Epithelial cell of esophagus (primary cell): ENCODE results near the gene PFN4.
"Not testable (repeated sequence)": the region's sequence is repeated elsewhere in the genome, so short reads cannot be mapped to it uniquely, and the experiment has no call there.

Experiments used
- DNase-seq: peaks from one replicate; pipeline ENCODE4 v3.0.0; 2010; ENCODE audit warnings: low read depth
- H3K4me3 ChIP-seq: 2 replicates; pipeline ENCODE4 v1.5.1; 2011; ENCODE audit warnings: mild to moderate bottlenecking, low read length, control low read depth
- CTCF ChIP-seq: IDR thresholded peaks from 2 replicates; pipeline ENCODE4 v1.5.1; 2011; ENCODE audit warnings: low read depth, mild to moderate bottlenecking, low read length, control low read depth, inconsistent platforms; ENCODE audit not compliant: insufficient read depth; ENCODE audit errors: missing control alignments

PFN4 gene

DNA sequence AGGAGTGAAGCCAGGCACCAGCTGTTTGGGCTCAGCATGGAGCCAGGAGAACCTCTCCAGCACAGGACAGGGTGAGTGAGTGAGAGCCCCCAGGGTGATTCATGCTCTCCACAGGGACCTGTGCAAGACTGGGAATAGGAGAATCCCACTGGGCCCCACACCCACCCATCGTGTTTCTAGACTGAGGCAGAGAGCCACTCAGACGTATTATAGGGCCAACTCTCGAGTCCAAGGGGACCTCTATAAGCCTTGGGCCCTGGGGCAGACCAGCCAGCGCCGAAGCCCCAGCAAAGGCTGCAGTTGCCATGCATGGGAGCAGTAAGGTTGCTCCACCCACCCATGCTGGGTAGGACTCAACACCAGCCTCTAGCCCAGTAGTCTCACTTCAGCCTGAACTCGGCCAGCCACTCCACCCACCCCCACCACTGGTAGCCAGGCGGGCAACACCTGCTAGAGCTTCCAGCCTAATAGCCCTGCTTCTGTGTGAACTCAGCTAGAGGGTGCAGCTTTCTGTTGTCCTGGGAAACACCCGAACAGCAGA, 19.0 kb downstream of the PFN4 start:
- no peak for DNase-seq
- TF ChIP-seq CTCF, result no peak
- H3K4me3 ChIP-seq, result no peak overlapping the region

DNA sequence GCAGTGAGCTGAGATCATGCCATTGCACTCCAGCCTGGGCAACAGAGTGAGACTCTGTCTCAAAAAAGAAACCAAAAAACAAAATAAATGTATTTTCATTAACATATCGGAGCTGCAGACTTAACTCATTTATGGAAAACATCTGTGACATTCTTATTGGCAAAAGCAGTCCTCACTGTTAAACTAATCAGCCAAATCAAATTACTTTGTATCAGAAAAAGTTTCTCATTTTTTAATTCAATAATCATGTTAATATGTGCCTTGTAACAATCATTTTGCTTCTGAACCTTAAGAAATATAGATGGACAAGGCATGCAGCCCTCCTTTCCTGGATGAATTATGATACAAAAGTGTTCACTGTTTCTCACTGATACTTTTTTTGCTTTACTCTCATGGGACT, 20.5 kb downstream of the PFN4 start:
- DNase-seq, result no peak
- H3K4me3 ChIP-seq, result no peak overlapping the region
- TF ChIP-seq CTCF, result no peak

- no peak for DNase-seq
- H3K4me3 ChIP-seq, result no peak overlapping the region
- no peak for TF ChIP-seq CTCF
Measured at GRCh38 chr2:24101992-24102391, 21.1 kb downstream of the PFN4 start.

DNA sequence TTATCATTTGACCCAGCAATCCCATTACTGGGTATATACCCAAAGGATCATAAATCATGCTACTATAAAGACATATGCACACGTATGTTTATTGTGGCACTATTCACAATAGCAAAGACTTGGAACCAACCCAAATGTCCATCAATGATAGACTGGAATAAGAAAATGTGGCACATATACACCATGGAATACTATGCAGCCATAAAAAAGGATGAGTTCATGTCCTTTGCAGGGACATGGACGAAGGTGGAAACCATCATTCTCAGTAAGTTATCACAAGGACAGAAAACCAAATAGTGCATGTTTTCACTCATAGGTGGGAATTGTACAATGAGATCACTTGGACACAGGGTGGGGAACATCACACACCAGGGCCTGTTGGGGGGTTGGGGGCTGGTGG, 22.4 kb downstream of the PFN4 start:
- not testable (repeated sequence) for H3K4me3 ChIP-seq, DNase-seq

DNA sequence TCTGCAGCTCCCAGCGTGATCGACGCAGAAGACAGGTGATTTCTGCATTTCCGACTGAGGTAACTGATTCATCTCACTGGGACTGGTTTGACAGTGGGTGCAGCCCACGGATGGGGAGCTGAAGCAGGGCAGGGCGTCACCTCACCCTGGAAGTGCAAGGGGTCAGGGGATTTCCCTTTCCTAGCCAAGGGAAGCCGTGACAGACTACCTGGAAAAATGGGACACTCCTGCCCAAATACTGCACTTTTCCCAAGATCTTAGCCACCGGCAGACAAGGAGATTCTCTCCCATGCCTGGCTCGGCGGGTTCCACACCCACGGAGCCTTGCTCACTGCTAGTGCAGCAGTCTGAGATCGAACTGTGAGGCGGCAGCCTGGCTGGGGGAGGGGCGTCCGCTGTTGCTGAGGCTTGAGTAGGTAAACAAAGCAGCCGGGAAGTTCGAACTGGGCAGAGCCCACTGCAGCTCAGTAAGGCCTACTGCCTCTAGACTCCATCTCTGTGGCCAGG, 27.9 kb downstream of the PFN4 start:
- DNase-seq, H3K4me3 ChIP-seq: not testable (repeated sequence)

GRCh38 chr2:24093270-24093669, 29.9 kb downstream of the PFN4 start:
- not testable (repeated sequence) for DNase-seq, H3K4me3 ChIP-seq

DNA sequence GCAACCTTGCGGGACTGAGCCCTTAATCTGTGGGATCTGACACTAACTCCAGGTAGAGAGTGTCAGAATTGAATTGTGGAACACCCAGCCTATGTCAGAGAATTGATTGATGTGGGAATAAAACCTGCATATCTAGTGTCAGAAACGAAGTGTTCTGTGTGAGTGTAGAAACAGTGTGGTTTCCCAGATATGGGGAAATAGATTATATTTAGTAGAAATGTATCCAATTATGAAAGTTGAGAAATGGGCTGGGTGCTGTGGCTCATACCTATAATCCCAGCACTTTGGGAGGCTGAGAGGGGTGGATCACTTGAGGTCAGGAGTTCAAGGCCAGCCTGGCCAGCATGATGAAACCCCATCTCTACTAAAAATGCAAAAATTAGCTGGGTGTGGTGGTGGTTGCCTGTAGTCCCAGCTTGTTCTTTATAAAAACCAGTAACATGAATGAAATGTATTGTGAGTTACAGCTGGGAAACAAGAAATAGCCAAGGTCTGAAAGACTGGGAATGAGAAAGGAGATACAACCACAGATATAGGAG, 34.2 kb downstream of the PFN4 start:
- no peak for DNase-seq
- no peak overlapping the region for H3K4me3 ChIP-seq
- no peak for TF ChIP-seq CTCF

GRCh38 chr2:24087032-24087431, 36.1 kb downstream of the PFN4 start:
- no peak overlapping the region for H3K4me3 ChIP-seq
- TF ChIP-seq CTCF, result no peak
- DNase-seq, result no peak
